A204.1 (cell line): Measurements from ENCODE around the gene RHEX.

Source experiments
- FAIRE-seq: peaks from 2 replicates; lab custom pipeline; 2012; peaks lifted over from hg19 to GRCh38; lab: Jason Lieb, UNC

RHEX gene

GRCh38 chr1:206097381-206097780 is 44.4 kb downstream of the RHEX start:
- no peak for FAIRE-seq

GRCh38 chr1:206098242-206098919 is 45.4 kb downstream of the RHEX start:
- FAIRE-seq: no peak

- FAIRE-seq: no peak
Measured at GRCh38 chr1:206100226-206100815, 47.3 kb downstream of the RHEX start.

GRCh38 chr1:206101351-206102045 is 48.5 kb downstream of the RHEX start:
- FAIRE-seq: no peak

- FAIRE-seq: no peak
Measured at GRCh38 chr1:206102292-206102936, 49.4 kb downstream of the RHEX start.

- no peak for FAIRE-seq
Measured at GRCh38 chr1:206103979-206104378, 51.0 kb downstream of the RHEX start.

GRCh38 chr1:206105464-206105995 is 52.6 kb downstream of the RHEX start:
- no peak for FAIRE-seq

GRCh38 chr1:206106328-206107167 is 53.6 kb downstream of the RHEX start:
- peak; percentile 75 for FAIRE-seq

- no peak for FAIRE-seq
Measured at GRCh38 chr1:206107168-206107544, 54.2 kb downstream of the RHEX start.

GRCh38 chr1:206108635-206109034 is 55.7 kb downstream of the RHEX start:
- no peak for FAIRE-seq

- FAIRE-seq: no peak
Measured at GRCh38 chr1:206109718-206110117, 56.7 kb downstream of the RHEX start.

GRCh38 chr1:206110161-206110560 is 57.2 kb downstream of the RHEX start:
- FAIRE-seq: no peak

- FAIRE-seq: no peak
Measured at GRCh38 chr1:206110820-206111219, 57.8 kb downstream of the RHEX start.

- FAIRE-seq: no peak
Measured at GRCh38 chr1:206111271-206111927, 58.4 kb downstream of the RHEX start.

- FAIRE-seq: no peak
Measured at GRCh38 chr1:206112600-206113301, 59.8 kb downstream of the RHEX start.

- no peak for FAIRE-seq
Measured at GRCh38 chr1:206114692-206115640, 62.0 kb downstream of the RHEX start.

- FAIRE-seq: no peak
Measured at GRCh38 chr1:206115791-206116190, 62.8 kb downstream of the RHEX start.

GRCh38 chr1:206116191-206116872 is 63.4 kb downstream of the RHEX start:
- no peak for FAIRE-seq

GRCh38 chr1:206116873-206117150 is 63.8 kb downstream of the RHEX start:
- FAIRE-seq: no peak
